H9 (cell line): ENCODE measurements around the gene ZC3H12C. TPM values are rescaled to one million over a fixed set of nuclear protein-coding genes. Genes with fewer than 3 reads are reported as not detected.

Experiments used
- DNase-seq: peaks from one replicate; pipeline ENCODE4 v3.0.0-alpha.2; 2017
- H2AFZ ChIP-seq: one replicate; pipeline ENCODE4 v1.6.1; 2013; ENCODE audit warnings: mild to moderate bottlenecking, low read length, control low read depth, moderate library complexity
- H2AK5ac ChIP-seq: 2 replicates; pipeline ENCODE4 v1.6.1; 2013; ENCODE audit warnings: low read length, control low read depth, mixed read lengths; ENCODE audit not compliant: insufficient read length
- H2BK120ac ChIP-seq: one replicate; pipeline ENCODE4 v1.6.1; 2013; ENCODE audit warnings: low read depth, mild to moderate bottlenecking, low read length, control low read depth, inconsistent platforms; ENCODE audit not compliant: poor library complexity, severe bottlenecking
- H2BK12ac ChIP-seq: 2 replicates; pipeline ENCODE4 v1.6.1; 2013; ENCODE audit warnings: low read length, control low read depth, mixed read lengths, low read depth; ENCODE audit not compliant: insufficient read length
- H2BK15ac ChIP-seq: 2 replicates; pipeline ENCODE4 v1.6.1; 2013; ENCODE audit warnings: low read depth, low read length, control low read depth
- H2BK20ac ChIP-seq: one replicate; pipeline ENCODE4 v1.6.1; 2013; ENCODE audit warnings: low read depth, mild to moderate bottlenecking, low read length, control low read depth, inconsistent platforms; ENCODE audit not compliant: poor library complexity, severe bottlenecking
- H2BK5ac ChIP-seq: 2 replicates; pipeline ENCODE4 v1.6.1; 2013; ENCODE audit warnings: low read length, control low read depth, mixed read lengths; ENCODE audit not compliant: insufficient read length
- H3K14ac ChIP-seq: 2 replicates; pipeline ENCODE4 v1.6.1; 2013; ENCODE audit warnings: low read length, control low read depth; ENCODE audit not compliant: insufficient read depth
- H3K18ac ChIP-seq: 2 replicates; pipeline ENCODE4 v1.6.1; 2013; ENCODE audit warnings: low read depth, mild to moderate bottlenecking, mixed read lengths, low read length, control low read depth; ENCODE audit not compliant: insufficient read length
- H3K23ac ChIP-seq: 2 replicates; pipeline ENCODE4 v1.6.1; 2013; ENCODE audit warnings: low read length, control low read depth, mixed read lengths, low read depth; ENCODE audit not compliant: insufficient read length
- H3K23me2 ChIP-seq: 2 replicates; pipeline ENCODE4 v1.6.1; 2013; ENCODE audit warnings: low read depth, mild to moderate bottlenecking, mixed read lengths, low read length, control low read depth; ENCODE audit not compliant: insufficient read length, poor library complexity, severe bottlenecking
- H3K27ac ChIP-seq: 2 replicates; pipeline ENCODE4 v1.5.1; 2013; ENCODE audit warnings: low read length, control low read depth, mixed read lengths, low read depth; ENCODE audit not compliant: insufficient read length
- H3K27me3 ChIP-seq: 2 replicates; pipeline ENCODE4 v1.6.1; 2013; ENCODE audit warnings: low read length, control low read depth, inconsistent platforms; ENCODE audit not compliant: insufficient read depth
- H3K4ac ChIP-seq: 2 replicates; pipeline ENCODE4 v1.6.1; 2013; ENCODE audit warnings: low read depth, mild to moderate bottlenecking, control low read depth, inconsistent platforms, low read length, moderate library complexity
- H3K4me1 ChIP-seq: 2 replicates; pipeline ENCODE4 v1.6.1; 2013; ENCODE audit warnings: low read length, control low read depth, inconsistent platforms; ENCODE audit not compliant: insufficient read depth
- H3K4me2 ChIP-seq: 2 replicates; pipeline ENCODE4 v1.6.1; 2013; ENCODE audit warnings: low read length, control low read depth, mixed read lengths; ENCODE audit not compliant: insufficient read length, insufficient read depth
- H3K56ac ChIP-seq: 2 replicates; pipeline ENCODE4 v1.6.1; 2013; ENCODE audit warnings: low read depth, mild to moderate bottlenecking, mixed read lengths, low read length, control low read depth; ENCODE audit not compliant: insufficient read length
- H3K79me1 ChIP-seq: 2 replicates; pipeline ENCODE4 v1.6.1; 2013; ENCODE audit warnings: low read depth, mild to moderate bottlenecking, moderate library complexity, low read length, control low read depth, inconsistent platforms; ENCODE audit not compliant: insufficient read depth, poor library complexity, severe bottlenecking
- H3K79me2 ChIP-seq: 2 replicates; pipeline ENCODE4 v1.6.1; 2013; ENCODE audit warnings: low read length, control low read depth, inconsistent platforms; ENCODE audit not compliant: insufficient read depth
- H3K9ac ChIP-seq: 2 replicates; pipeline ENCODE4 v1.6.1; 2013; ENCODE audit warnings: low read length, control low read depth, mixed read lengths; ENCODE audit not compliant: insufficient read length; ENCODE audit errors: extremely low read depth
- H3K9me3 ChIP-seq: one replicate; pipeline ENCODE4 v1.6.1; 2013; ENCODE audit warnings: low read depth, low read length, inconsistent platforms; ENCODE audit not compliant: control insufficient read depth
- H3T11ph ChIP-seq: one replicate; pipeline ENCODE4 v1.6.1; 2013; ENCODE audit warnings: mild to moderate bottlenecking, low read length, control low read depth, inconsistent platforms
- H4K20me1 ChIP-seq: one replicate; pipeline ENCODE4 v1.6.1; 2013; ENCODE audit not compliant: control insufficient read depth, insufficient read length, insufficient read depth
- H4K5ac ChIP-seq: 2 replicates; pipeline ENCODE4 v1.6.1; 2013; ENCODE audit warnings: low read depth, mild to moderate bottlenecking, mixed read lengths, low read length, control low read depth; ENCODE audit not compliant: insufficient read length
- H4K8ac ChIP-seq: replicated peaks from 2 replicates; pipeline ENCODE4 v1.6.1; 2013; ENCODE audit warnings: low read length, control low read depth, mixed read lengths, low read depth; ENCODE audit not compliant: insufficient read length
- H4K91ac ChIP-seq: 2 replicates; pipeline ENCODE4 v1.6.1; 2013; ENCODE audit warnings: low read depth, mild to moderate bottlenecking, moderate library complexity, mixed read lengths, low read length, control low read depth; ENCODE audit not compliant: insufficient read length
- H3K27ac Mint-ChIP-seq, 3 experiments: 2 replicates in 2 of 3; 3 replicates in 1 of 3; pipeline ENCODE4 v1.8.0; 2020 to 2021; ENCODE audit warnings: mixed read lengths in 3 of 3, mild to moderate bottlenecking in 1 of 3, moderate library complexity in 1 of 3
- H3K27me3 Mint-ChIP-seq: 2 replicates; pipeline ENCODE4 v1.8.0; 2021; ENCODE audit warnings: low read depth, mild to moderate bottlenecking, moderate library complexity, mixed read lengths
- H3K36me3 Mint-ChIP-seq, 3 experiments: 2 replicates in 2 of 3; 3 replicates in 1 of 3; pipeline ENCODE4 v1.8.0; 2020 to 2021; ENCODE audit warnings: low read depth in 3 of 3, mixed read lengths in 3 of 3; ENCODE audit not compliant: insufficient read depth in 1 of 3
- H3K4me1 Mint-ChIP-seq, 2 experiments: 2 replicates each; pipeline ENCODE4 v1.8.0; 2020; ENCODE audit warnings: mixed read lengths in 2 of 2
- H3K4me3 Mint-ChIP-seq, 2 experiments: 2 replicates in 1 of 2; 3 replicates in 1 of 2; pipeline ENCODE4 v1.8.0; 2020 to 2021; ENCODE audit warnings: mild to moderate bottlenecking in 2 of 2, mixed read lengths in 2 of 2, moderate library complexity in 1 of 2
- H3K9me3 Mint-ChIP-seq, 2 experiments: 2 replicates in 1 of 2; 3 replicates in 1 of 2; pipeline ENCODE4 v1.8.0; 2020; ENCODE audit warnings: mild to moderate bottlenecking in 2 of 2, mixed read lengths in 2 of 2, moderate library complexity in 1 of 2
- WGBS: extraction: QIAGEN DNeasy Blood & Tissue Kit; methylation state at CpG from one replicate; pipeline ENCODE4 v1.1.7; 2013; ENCODE audit warnings: missing lambda C conversion rate, low lambda C conversion rate, mixed read lengths; ENCODE audit not compliant: insufficient read length; ENCODE audit errors: extremely low coverage; 5-methylcytosine and 5-hydroxymethylcytosine counted together
- total RNA-seq: library from RNA; stranded (reverse); gene quantifications from 2 replicates; pipeline ENCODE4 v1.2.1, GENCODE V29; 2021
- TF ChIP-seq, protein P1 (sequence below): fragments of 200-600 bp; sonication (generic); conservative IDR thresholded peaks from 3 replicates; pipeline ENCODE4 v1.8.0; 2021; ENCODE audit warnings: antibody characterized with exemption, mild to moderate bottlenecking

Gene ZC3H12C
- total RNA-seq, 1 experiment from 2014 or later: 4.8 TPM

DNA sequence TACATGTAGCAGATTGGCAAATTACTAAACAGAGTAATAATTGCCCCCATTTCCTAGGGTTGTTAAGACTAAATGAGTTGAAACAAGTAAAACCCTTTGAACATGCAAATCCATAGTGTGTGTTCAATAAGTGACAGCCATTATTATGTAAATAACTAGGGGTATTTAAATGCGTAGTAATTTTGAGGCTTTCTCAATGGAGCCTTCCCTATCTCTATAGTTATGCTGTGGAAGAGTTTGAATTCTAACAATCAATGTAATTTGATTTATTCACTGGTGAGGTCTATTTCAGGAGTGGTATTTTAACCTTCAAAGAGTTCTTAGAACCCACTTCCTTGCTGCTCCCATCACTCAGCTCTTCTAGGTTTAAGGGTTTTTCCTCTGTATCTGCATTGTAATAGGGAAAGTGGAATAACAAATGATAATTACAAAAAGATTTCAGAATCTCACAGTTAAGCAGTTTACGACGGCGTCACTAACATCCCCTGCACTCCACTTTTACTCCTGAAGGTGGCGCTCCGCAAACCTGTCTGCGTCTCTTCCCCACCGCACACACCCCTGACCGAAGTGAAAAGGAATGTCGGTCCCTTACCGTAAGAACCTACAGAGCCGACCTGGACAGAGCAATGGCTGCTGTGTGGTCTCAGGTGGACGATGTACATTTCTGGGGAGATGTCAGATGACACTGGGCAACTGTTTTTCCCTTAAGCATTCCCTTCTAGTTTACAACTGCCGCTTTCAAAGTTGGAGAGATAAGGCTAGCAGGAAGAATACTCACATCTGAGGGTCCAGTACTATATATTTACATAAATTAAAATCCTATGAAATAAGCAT lies 80.8 kb downstream of the ZC3H12C start:
- no peak overlapping the region for H3K27ac ChIP-seq

More for the DNA sequence above, 80.8 kb downstream of the ZC3H12C start:
- H2BK20ac ChIP-seq: no peak overlapping the region
- H3T11ph ChIP-seq: no peak overlapping the region
- no peaks in the 10 kb centered on the region for H3K27me3 ChIP-seq
- H3K56ac ChIP-seq: no peak overlapping the region
- no peak overlapping the region for H3K4ac ChIP-seq
- no peaks in the 10 kb centered on the region for H3K79me2 ChIP-seq
- Mint-ChIP-seq H3K4me1 (peaks cover 52% of the 10 kb centered on the region in 2 experiments), H3K36me3 (no peaks in the 10 kb centered on the region; a peak in 1 of 7 replicates), H3K27ac (peak overlapping the region; percentile 40 to 76 (median 41); a peak in 5 of 7 replicates), H3K4me3 (peak overlapping the region; percentile 19 to 42; a peak in 3 of 5 replicates), H3K27me3 (peaks cover 3% of the 10 kb centered on the region; the same call in 1 of the 2 replicates), H3K9me3 (no peaks in the 10 kb centered on the region)
- peak overlapping the region; percentile 20 for H3K4me2 ChIP-seq
- H3K23ac ChIP-seq: no peak overlapping the region
- H2BK12ac ChIP-seq: no peak overlapping the region
- peaks cover 19% of the 10 kb centered on the region; the same call in 1 of the 2 replicates for H3K4me1 ChIP-seq
- TF ChIP-seq, protein P1, sequence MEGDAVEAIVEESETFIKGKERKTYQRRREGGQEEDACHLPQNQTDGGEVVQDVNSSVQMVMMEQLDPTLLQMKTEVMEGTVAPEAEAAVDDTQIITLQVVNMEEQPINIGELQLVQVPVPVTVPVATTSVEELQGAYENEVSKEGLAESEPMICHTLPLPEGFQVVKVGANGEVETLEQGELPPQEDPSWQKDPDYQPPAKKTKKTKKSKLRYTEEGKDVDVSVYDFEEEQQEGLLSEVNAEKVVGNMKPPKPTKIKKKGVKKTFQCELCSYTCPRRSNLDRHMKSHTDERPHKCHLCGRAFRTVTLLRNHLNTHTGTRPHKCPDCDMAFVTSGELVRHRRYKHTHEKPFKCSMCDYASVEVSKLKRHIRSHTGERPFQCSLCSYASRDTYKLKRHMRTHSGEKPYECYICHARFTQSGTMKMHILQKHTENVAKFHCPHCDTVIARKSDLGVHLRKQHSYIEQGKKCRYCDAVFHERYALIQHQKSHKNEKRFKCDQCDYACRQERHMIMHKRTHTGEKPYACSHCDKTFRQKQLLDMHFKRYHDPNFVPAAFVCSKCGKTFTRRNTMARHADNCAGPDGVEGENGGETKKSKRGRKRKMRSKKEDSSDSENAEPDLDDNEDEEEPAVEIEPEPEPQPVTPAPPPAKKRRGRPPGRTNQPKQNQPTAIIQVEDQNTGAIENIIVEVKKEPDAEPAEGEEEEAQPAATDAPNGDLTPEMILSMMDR: peak; percentile 90
- H3K14ac ChIP-seq: no peak overlapping the region
- H3K9ac ChIP-seq: no peak overlapping the region
- no peak overlapping the region for H2AFZ ChIP-seq
- no peak overlapping the region for H4K91ac ChIP-seq
- H3K18ac ChIP-seq: no peak overlapping the region
- peak; percentile 83 for DNase-seq
- H4K5ac ChIP-seq: no peak overlapping the region
- no peak overlapping the region for H2BK15ac ChIP-seq
- no peak overlapping the region for H2BK5ac ChIP-seq
- no peaks in the 10 kb centered on the region for H3K23me2 ChIP-seq
- no CpG with 5 or more reads among the region's 14 CpGs for WGBS
- H4K20me1 ChIP-seq: no peaks in the 10 kb centered on the region
- no peak overlapping the region for H2AK5ac ChIP-seq
- H3K9me3 ChIP-seq: no peaks in the 10 kb centered on the region
- no peak overlapping the region for H4K8ac ChIP-seq
- H2BK120ac ChIP-seq: no peak overlapping the region
- no peaks in the 10 kb centered on the region for H3K79me1 ChIP-seq
